Body of pancreas (tissue), 4 donors: ENCODE measurements around the gene MUC6. TPM values are rescaled to one million over a fixed set of nuclear protein-coding genes. Genes with fewer than 3 reads are reported as not detected.
"Not testable (repeated sequence)": the region's sequence is repeated elsewhere in the genome, so short reads cannot be mapped to it uniquely, and the experiment has no call there.

ENCODE experiments used
- ATAC-seq: fragments of 150-250 bp; one replicate; pipeline ENCODE4 v1.9.1; 2016
- DNase-seq, 4 donors: peaks; one replicate each; pipeline ENCODE4 v3.0.0-alpha.2; 2019
- H3K27ac ChIP-seq, 4 donors: fragments of 200-600 bp; sonication (generic); 1 replicate in 3 of 4; 2 replicates in 1 of 4; pipeline versions ENCODE4 v1.5.1 to v1.6.1; 2016 to 2019; ENCODE audit warnings: mild to moderate bottlenecking in 1 of 4, mixed read lengths in 1 of 4, moderate library complexity in 1 of 4
- H3K27me3 ChIP-seq, 2 donors: fragments of 200-600 bp; sonication (generic); one replicate each; pipeline ENCODE4 v1.6.0; 2016; ENCODE audit warnings: mild to moderate bottlenecking in 1 of 2
- H3K36me3 ChIP-seq, 2 donors: fragments of 200-600 bp; sonication (generic); replicated peaks in 1 of 2; 2 replicates each; pipeline ENCODE4 v1.5.1; 2016; ENCODE audit warnings: low read depth in 2 of 2; ENCODE audit not compliant: insufficient read depth in 1 of 2
- H3K4me1 ChIP-seq: fragments of 200-600 bp; sonication (generic); one replicate; pipeline ENCODE4 v1.6.0; 2016
- H3K4me3 ChIP-seq, 2 donors: fragments of 200-600 bp; sonication (generic); 1 replicate in 1 of 2; 2 replicates in 1 of 2; pipeline ENCODE4 v1.5.1; 2016 to 2019
- H3K9me3 ChIP-seq, 3 donors: fragments of 200-600 bp; sonication (generic); 1 replicate in 2 of 3; 2 replicates in 1 of 3; pipeline ENCODE4 v1.5.1; 2016
- CTCF ChIP-seq, 7 experiments: fragments of 450-650 bp in 4 of 7; fragments of 200-600 bp in 3 of 7; sonication (generic) in 3 of 7; IDR thresholded peaks; one replicate each; pipeline ENCODE4 v1.5.1; 2016 to 2019; ENCODE audit warnings: antibody characterized with exemption in 7 of 7
- POLR2A ChIP-seq, 3 donors: fragments of 450-650 bp; IDR thresholded peaks; one replicate each; pipeline ENCODE4 v1.6.1; 2016; ENCODE audit warnings: antibody characterized with exemption in 3 of 3, mild to moderate bottlenecking in 2 of 3
- WGBS, 2 donors: methylation state at CpG; one replicate each; pipeline ENCODE4 v1.1.5; 2017; 5-methylcytosine and 5-hydroxymethylcytosine counted together
- intact Hi-C: fragments of 100-400 bp; cut with DNase I; formaldehyde crosslinking; loops from one replicate; pipeline ENCODE4 v1.15.1; 2023
- total RNA-seq, 2 donors: library from RNA; depleted of rRNA; stranded (reverse); fragments of >200 nt; gene quantifications; one replicate each; pipeline ENCODE4 v1.1.0, GENCODE V29; 2016

Gene MUC6
- total RNA-seq, 2 donors from 2014 or later = 101 to 194 TPM

GRCh38 chr11:1019321-1019910, 17.1 kb downstream of the MUC6 start:
- no peak overlapping the region for H3K4me3 ChIP-seq
- H3K36me3 ChIP-seq = no peaks in the 10 kb centered on the region
- H3K27me3 ChIP-seq = no peaks in the 10 kb centered on the region
- 87 to 100% methylated on average over 1 to 21 of the region's 21 CpGs for whole genome bisulfite sequencing, 2 donors
- intact Hi-C loops = no loop called here
- TF ChIP-seq CTCF (IDR thresholded peaks at IDR 0.05) (no peak), POLR2A (IDR thresholded peaks at IDR 0.05) (no peak)
- ATAC-seq (no peak), DNase-seq (no peak)
- peaks cover 9% of the 10 kb centered on the region for H3K4me1 ChIP-seq
- H3K27ac ChIP-seq = no peak overlapping the region
- no peaks in the 10 kb centered on the region for H3K9me3 ChIP-seq

GRCh38 chr11:1018091-1018490, 18.4 kb downstream of the MUC6 start:
- Histone ChIP-seq H3K4me1 (peaks cover 9% of the 10 kb centered on the region), H3K9me3 (no peaks in the 10 kb centered on the region), H3K27ac (no peak overlapping the region), H3K4me3 (no peak overlapping the region), H3K36me3 (no peaks in the 10 kb centered on the region), H3K27me3 (no peaks in the 10 kb centered on the region)
- intact Hi-C loops = no loop called here
- no peak for ATAC-seq
- no peak for DNase-seq
- TF ChIP-seq CTCF (IDR thresholded peaks at IDR 0.05) (no peak), POLR2A (IDR thresholded peaks at IDR 0.05) (no peak)
- 77 to 83% methylated on average over 9 of the region's 9 CpGs for WGBS, 2 donors

GRCh38 chr11:1017269-1018005, 19.1 kb downstream of the MUC6 start:
- DNase-seq = peak in 1 of 4 donors; percentile 38
- Histone ChIP-seq H3K4me1 (peaks cover 13% of the 10 kb centered on the region), H3K4me3 (no peak overlapping the region), H3K36me3 (no peaks in the 10 kb centered on the region), H3K9me3 (no peaks in the 10 kb centered on the region), H3K27ac (peak overlapping the region in 1 of 4 donors; percentile 26), H3K27me3 (no peaks in the 10 kb centered on the region)
- ATAC-seq = peak; percentile 23
- no peak for TF ChIP-seq POLR2A (IDR thresholded peaks at IDR 0.05)
- TF ChIP-seq CTCF (IDR thresholded peaks at IDR 0.05) = no peak
- WGBS, 2 donors = 73 to 81% methylated on average over 12 of the region's 12 CpGs
- intact Hi-C loops = no loop called here

GRCh38 chr11:1016610-1017126, 19.9 kb downstream of the MUC6 start:
- intact Hi-C loops, H3K36me3 ChIP-seq, DNase-seq, H3K4me3 ChIP-seq, H3K27ac ChIP-seq, H3K27me3 ChIP-seq, H3K9me3 ChIP-seq: not testable (repeated sequence)
- 63 to 66% methylated on average over 7 of the region's 7 CpGs for WGBS, 2 donors
- peaks cover 21% of the 10 kb centered on the region for H3K4me1 ChIP-seq
- ATAC-seq = peak; percentile 35

- Histone ChIP-seq H3K36me3 (no peaks in the 10 kb centered on the region), H3K27me3 (no peaks in the 10 kb centered on the region), H3K27ac (no peak overlapping the region), H3K4me3 (no peak overlapping the region), H3K4me1 (peaks cover 28% of the 10 kb centered on the region), H3K9me3 (no peaks in the 10 kb centered on the region)
- ATAC-seq (no peak), DNase-seq (no peak)
- no peak for TF ChIP-seq CTCF (IDR thresholded peaks at IDR 0.05)
- no peak for TF ChIP-seq POLR2A (IDR thresholded peaks at IDR 0.05)
- intact Hi-C loops = no loop called here
- 91 to 93% methylated on average over 20 of the region's 20 CpGs for WGBS, 2 donors
Measured at GRCh38 chr11:1015826-1016545, 20.5 kb downstream of the MUC6 start.
